ENCODE data around the gene ITPRIPL2.

Gene ITPRIPL2

DNA sequence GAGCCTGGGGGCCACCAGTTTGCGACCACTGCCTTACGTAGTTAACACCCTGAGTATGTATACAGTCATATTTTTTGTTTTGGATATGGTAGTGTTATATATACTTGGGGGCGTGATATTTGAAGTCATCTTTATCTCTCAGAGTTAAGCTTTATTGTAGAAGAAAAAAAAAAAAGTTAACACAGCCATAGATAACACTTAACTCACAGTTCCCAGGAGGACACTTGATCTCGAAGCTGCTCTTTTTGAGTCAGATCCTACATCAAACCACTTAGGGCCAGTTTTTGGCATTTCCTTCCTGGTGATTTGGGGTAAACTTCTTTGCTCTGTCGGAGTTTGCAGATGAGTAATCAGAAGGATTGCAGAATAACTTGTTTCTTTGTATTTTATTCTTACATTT is 5.8 kb downstream of the ITPRIPL2 start:
- H3K27me3 ChIP-seq (ENCODE audit: low read depth) = no peaks in the 10 kb centered on the region
- H3K4me1 ChIP-seq = peaks cover 3% of the 10 kb centered on the region
- DNase-seq (ENCODE audit: low spot score in 2 of 2) = no peak
- no peak overlapping the region for H3K4me3 ChIP-seq
- H3K9me3 ChIP-seq = no peaks in the 10 kb centered on the region
- H3K36me3 ChIP-seq (replicated peaks) = peaks cover 5% of the 10 kb centered on the region; the same call in 1 of the 2 replicates
- in situ Hi-C loops (cut with MboI; ENCODE audit: low sequenced_read_pairs) = no loop called here

DNA sequence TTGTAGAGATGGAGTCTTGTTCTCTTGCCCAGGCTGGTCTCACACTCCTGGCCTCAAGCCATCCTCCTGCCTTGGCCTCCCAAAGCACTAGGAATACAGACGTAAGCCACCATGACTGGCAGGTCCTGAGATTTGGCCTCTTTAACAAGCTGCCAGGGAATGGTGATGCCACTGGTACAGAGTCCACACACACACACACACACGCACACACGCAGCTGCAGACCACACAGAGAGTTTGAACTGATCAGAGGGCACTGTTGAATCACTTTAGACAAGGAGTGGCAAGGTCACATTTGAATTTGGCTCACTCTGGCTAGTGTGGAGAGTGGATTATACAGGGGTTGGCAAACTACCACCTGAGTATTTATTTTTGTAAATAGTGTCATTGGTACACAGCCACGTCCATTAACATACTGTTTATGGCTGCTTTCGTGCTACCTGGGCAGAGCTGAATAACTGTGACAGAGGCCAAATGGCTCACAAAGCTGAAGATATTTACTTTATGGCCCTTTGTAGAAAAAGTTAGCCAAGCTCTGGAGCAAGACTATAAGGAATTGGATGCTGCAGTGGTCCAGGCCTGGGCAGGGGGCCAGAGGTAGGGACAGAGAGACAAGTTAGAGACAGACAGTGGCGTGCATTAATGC is 9.9 kb downstream of the ITPRIPL2 start:
- H3K9me3 ChIP-seq = no peaks in the 10 kb centered on the region
- no peaks in the 10 kb centered on the region for H3K27me3 ChIP-seq (ENCODE audit: low read depth)
- no peaks in the 10 kb centered on the region for H3K36me3 ChIP-seq (replicated peaks)
- DNase-seq (ENCODE audit: low spot score in 2 of 2) = no peak
- no peak overlapping the region for H3K4me3 ChIP-seq
- no peaks in the 10 kb centered on the region for H3K4me1 ChIP-seq
- in situ Hi-C loops (cut with MboI; ENCODE audit: low sequenced_read_pairs) = no loop called here

DNA sequence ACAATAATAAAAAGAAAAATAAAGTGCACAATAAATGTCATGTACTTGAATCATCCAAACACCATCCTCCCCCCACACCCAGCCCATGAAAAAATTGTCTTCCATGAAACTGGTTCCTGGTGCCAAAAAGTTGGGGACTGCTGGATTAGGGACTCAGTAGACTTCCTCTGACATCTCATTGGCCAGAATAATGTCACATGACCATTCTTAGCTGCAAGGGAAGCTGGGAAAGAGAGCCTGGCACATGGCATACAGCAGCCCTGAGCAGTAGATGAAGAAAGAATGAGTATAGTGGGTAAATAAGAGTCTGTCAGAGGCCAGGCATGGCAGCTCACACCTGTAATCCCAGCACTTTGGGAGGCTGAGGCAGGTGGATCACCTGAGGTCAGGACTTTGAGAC is 12.5 kb downstream of the ITPRIPL2 start:
- in situ Hi-C loops (cut with MboI; ENCODE audit: low sequenced_read_pairs) = no loop called here
- H3K36me3 ChIP-seq (replicated peaks) = no peaks in the 10 kb centered on the region
- DNase-seq (ENCODE audit: low spot score in 2 of 2) = no peak
- no peak overlapping the region for H3K4me3 ChIP-seq
- H3K4me1 ChIP-seq = no peaks in the 10 kb centered on the region
- no peaks in the 10 kb centered on the region for H3K27me3 ChIP-seq (ENCODE audit: low read depth)
- no peaks in the 10 kb centered on the region for H3K9me3 ChIP-seq

DNA sequence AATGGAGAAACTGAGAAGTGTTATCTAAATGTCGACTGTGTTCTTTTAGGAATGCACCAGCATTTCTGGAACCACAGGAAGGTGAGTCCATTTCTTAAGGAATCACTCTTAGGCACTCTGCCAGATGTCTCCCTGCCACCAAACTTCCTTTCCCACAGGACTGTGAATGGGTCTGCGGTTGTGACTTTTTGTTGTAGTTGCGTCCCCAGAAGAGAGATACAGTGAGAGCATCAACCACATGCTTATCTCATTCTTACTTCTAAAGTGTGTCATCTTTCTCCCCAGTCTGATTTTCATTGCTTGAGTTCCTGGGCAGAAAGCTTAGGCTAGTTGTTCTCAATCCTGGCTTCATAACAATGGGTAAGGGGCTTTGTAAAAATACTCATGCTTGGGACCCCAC is 13.4 kb downstream of the ITPRIPL2 start:
- no peaks in the 10 kb centered on the region for H3K27me3 ChIP-seq (ENCODE audit: low read depth)
- no peak overlapping the region for H3K4me3 ChIP-seq
- H3K9me3 ChIP-seq = no peaks in the 10 kb centered on the region
- in situ Hi-C loops (cut with MboI; ENCODE audit: low sequenced_read_pairs) = no loop called here
- no peak for DNase-seq (ENCODE audit: low spot score in 2 of 2)
- no peaks in the 10 kb centered on the region for H3K4me1 ChIP-seq
- no peaks in the 10 kb centered on the region for H3K36me3 ChIP-seq (replicated peaks)

DNA sequence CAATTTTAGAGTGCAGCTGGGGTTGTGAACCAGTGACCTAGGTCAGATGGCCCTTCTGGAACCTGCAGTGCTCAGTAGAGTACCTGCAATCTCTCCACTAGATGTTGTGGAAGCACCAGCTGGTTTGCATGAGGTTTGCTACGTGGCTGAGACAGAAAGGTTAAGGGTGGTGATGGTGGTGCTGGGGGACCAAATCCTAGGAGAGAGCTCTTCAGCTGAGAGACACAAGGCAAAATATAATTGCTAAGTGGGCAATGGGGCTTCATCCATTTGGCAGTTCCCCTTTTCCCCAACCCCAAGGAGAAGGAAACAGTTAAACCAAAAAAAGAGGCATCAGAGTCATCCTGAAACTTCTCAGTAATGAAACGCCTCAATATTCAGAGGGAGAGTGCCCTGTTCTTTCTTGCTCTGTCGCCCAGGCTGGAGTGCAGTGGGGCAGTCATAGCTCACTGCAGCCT is 13.9 kb downstream of the ITPRIPL2 start:
- Histone ChIP-seq H3K4me1 (no peaks in the 10 kb centered on the region), H3K36me3 (replicated peaks) (no peaks in the 10 kb centered on the region), H3K4me3 (no peak overlapping the region), H3K27me3 (ENCODE audit: low read depth) (no peaks in the 10 kb centered on the region), H3K9me3 (no peaks in the 10 kb centered on the region)
- in situ Hi-C loops (cut with MboI; ENCODE audit: low sequenced_read_pairs) = no loop called here
- DNase-seq (ENCODE audit: low spot score in 2 of 2) = no peak

DNA sequence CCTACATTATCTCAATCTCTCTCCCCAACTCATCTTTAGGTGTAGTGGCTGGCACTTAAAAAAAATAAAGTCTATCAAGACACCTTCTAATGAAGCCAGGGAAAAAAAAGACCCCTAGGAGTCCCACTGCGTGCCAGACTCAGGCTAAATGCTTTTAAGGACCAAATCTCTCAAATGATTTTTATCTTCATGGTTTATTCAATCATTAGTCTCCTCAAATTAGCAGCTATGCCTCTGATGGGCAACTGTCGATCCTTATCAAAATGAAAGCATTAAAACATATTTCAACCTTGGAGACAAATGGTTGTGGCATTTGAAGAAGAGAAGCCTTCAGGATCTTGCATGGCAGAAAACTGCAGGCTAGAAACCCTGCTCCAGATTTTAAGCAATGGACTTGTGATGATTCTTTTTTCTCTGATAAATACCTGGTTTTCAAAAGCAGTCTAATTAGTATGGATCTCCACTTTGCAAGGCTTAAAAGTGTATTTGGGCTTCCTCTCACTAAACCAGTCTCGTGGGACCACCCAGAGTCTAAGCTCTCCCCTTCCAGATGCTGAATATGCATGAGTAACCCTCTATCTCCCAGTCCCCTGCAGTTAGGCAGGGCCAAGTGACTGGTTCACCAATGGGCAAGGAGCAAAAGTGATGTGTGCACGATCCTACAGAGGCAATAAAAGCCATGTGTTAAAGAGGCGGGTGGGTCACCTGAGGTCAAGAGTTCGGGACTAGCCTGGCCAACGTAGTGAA is 14.9 kb downstream of the ITPRIPL2 start:
- no peaks in the 10 kb centered on the region for H3K9me3 ChIP-seq
- H3K36me3 ChIP-seq (replicated peaks) = no peaks in the 10 kb centered on the region
- H3K4me3 ChIP-seq = no peak overlapping the region
- in situ Hi-C loops (cut with MboI; ENCODE audit: low sequenced_read_pairs) = no loop called here
- no peak for DNase-seq (ENCODE audit: low spot score in 2 of 2)
- H3K4me1 ChIP-seq = no peaks in the 10 kb centered on the region
- H3K27me3 ChIP-seq (ENCODE audit: low read depth) = no peaks in the 10 kb centered on the region

DNA sequence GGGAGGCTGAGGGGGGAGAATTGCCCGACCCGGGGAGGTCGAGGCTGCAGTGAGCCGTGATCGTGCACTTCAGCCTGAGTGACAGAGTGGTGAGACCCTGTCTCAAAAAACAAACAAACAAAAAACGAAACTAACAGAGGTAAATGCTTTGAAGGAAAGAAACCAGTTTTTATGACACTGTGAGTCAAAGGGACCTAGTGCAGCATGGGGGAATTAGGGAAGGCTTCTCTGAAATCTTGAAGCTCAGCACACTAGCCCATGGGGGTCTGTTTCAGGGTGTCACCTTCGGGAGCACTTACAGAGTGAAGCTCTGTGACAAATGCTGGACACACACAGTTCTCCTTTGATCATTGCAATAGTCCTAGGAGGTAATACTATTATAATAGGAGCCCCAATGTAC is 16.6 kb downstream of the ITPRIPL2 start:
- no peaks in the 10 kb centered on the region for H3K4me1 ChIP-seq
- H3K36me3 ChIP-seq (replicated peaks) = no peaks in the 10 kb centered on the region
- no peaks in the 10 kb centered on the region for H3K9me3 ChIP-seq
- no peak for DNase-seq (ENCODE audit: low spot score in 2 of 2)
- in situ Hi-C loops (cut with MboI; ENCODE audit: low sequenced_read_pairs) = no loop called here
- H3K4me3 ChIP-seq = no peak overlapping the region
- H3K27me3 ChIP-seq (ENCODE audit: low read depth) = no peaks in the 10 kb centered on the region

DNA sequence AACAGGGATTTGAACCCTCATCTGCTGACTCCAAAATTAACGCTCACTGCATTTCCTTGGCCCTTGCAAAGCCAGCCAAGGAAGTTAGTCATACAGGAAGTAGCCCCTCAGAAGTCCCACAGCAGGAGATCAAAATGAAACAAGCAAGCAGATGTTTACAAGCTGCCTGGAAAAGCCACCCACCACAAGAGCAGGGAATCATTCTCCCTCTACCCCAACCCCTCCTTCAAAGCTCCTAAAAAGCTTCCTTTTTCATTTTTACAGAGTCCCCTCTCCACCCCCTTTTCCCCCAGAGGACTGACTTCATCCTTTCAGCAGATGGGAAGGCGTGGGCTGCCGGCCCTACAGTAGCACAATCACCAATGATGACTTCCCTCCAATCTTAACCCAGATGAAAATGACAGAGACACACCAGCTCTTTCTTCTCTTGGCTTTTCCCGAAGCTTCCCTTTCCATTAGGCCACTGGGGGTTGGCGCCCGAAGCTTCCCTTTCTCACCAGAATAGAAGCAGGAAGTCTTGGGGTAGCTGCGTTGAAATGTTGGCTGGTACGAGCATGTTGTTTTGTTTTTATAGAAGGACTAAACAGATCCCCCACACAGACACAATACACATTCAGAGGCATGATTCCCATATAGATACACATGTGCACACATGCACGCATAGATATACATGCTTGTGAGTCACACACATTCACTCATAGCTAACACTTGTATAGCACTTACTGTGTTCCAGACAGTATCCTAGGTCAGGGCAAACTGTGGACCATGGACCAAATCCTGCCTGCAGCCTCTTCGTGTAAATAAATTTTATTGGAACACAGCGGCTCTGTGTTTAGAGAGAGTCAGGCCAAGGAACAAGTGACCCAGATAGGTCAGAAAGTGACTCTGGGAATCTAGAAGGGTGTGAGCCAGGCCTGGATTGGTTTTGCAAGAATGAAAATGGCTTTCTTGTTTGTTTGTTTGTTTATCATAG is 17.4 kb downstream of the ITPRIPL2 start:
- no peaks in the 10 kb centered on the region for H3K4me1 ChIP-seq
- DNase-seq (ENCODE audit: low spot score in 2 of 2) = no peak
- in situ Hi-C loops (cut with MboI; ENCODE audit: low sequenced_read_pairs) = no loop called here
- no peaks in the 10 kb centered on the region for H3K36me3 ChIP-seq (replicated peaks)
- no peaks in the 10 kb centered on the region for H3K9me3 ChIP-seq
- no peaks in the 10 kb centered on the region for H3K27me3 ChIP-seq (ENCODE audit: low read depth)
- no peak overlapping the region for H3K4me3 ChIP-seq

DNA sequence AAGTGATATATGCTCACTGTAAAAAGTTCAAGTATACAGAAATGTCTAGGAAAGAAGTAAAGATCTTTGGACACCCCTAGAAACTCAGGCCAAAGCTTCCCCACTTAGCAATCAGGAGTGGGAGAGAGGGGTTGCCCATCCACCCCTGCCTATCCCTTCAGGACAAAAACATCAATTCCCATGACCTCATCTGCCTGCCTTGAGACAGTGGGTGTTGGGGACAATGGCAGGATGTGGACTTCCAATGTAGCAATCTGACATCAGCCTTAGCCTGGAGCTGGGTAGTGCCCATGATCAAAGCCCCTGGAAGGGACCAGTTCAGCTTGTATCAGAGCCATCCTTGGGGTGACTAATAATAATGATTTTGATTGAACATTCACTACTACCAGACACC is 18.1 kb downstream of the ITPRIPL2 start:
- DNase-seq (ENCODE audit: low spot score in 2 of 2) = no peak
- no peaks in the 10 kb centered on the region for H3K36me3 ChIP-seq (replicated peaks)
- no peaks in the 10 kb centered on the region for H3K27me3 ChIP-seq (ENCODE audit: low read depth)
- in situ Hi-C loops (cut with MboI; ENCODE audit: low sequenced_read_pairs) = no loop called here
- H3K4me3 ChIP-seq = no peak overlapping the region
- H3K4me1 ChIP-seq = no peaks in the 10 kb centered on the region
- H3K9me3 ChIP-seq = no peaks in the 10 kb centered on the region

DNA sequence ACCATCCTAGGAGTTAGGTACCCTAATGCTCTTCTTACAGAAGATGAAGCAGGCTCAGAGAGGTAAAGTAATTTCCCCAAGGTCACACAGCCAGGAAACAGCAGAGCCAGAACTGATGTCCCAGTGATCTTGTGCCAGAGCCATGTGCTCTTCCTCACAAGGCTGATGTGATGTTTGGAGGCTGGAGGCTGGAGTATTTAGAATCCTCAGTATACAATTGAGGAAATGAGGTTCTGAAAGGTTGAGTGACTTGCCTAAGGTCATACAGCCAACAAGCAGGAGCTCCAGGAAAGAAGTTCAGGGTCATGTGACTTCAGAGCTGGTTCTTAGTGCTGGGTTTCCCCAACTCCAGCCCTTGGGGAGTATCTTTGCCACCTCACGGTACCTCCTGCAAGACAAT is 18.5 kb downstream of the ITPRIPL2 start:
- no peaks in the 10 kb centered on the region for H3K4me1 ChIP-seq
- no peak for DNase-seq (ENCODE audit: low spot score in 2 of 2)
- in situ Hi-C loops (cut with MboI; ENCODE audit: low sequenced_read_pairs) = no loop called here

DNA sequence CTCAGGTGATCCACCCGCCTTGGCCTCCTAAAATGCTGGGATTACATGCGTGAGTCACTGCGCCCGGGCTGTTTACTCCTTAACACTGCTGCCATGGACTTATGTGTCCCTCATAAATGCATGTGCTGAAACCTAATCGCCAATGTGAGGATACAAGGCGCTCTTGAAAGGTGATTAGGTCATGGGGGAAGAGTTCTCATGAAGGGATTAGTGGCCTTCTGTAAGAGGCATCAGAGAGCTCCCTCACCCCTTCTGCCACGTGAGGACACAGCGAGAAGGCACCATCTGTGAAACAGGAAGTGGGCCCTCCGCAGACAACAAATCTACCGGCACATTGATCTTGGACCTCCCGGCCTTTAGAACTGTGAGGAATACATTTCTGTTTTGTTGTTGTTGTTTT is 19.1 kb downstream of the ITPRIPL2 start:
- Histone ChIP-seq H3K36me3 (replicated peaks) (no peaks in the 10 kb centered on the region), H3K4me1 (no peaks in the 10 kb centered on the region), H3K4me3 (no peak overlapping the region), H3K27me3 (ENCODE audit: low read depth) (no peaks in the 10 kb centered on the region), H3K9me3 (no peaks in the 10 kb centered on the region)
- in situ Hi-C loops (cut with MboI; ENCODE audit: low sequenced_read_pairs) = no loop called here
- DNase-seq (ENCODE audit: low spot score in 2 of 2) = no peak

More for the DNA sequence above, 18.5 kb downstream of the ITPRIPL2 start:
- Histone ChIP-seq H3K9me3 (no peaks in the 10 kb centered on the region), H3K36me3 (replicated peaks) (no peaks in the 10 kb centered on the region), H3K4me3 (no peak overlapping the region), H3K27me3 (ENCODE audit: low read depth) (no peaks in the 10 kb centered on the region)

DNA sequence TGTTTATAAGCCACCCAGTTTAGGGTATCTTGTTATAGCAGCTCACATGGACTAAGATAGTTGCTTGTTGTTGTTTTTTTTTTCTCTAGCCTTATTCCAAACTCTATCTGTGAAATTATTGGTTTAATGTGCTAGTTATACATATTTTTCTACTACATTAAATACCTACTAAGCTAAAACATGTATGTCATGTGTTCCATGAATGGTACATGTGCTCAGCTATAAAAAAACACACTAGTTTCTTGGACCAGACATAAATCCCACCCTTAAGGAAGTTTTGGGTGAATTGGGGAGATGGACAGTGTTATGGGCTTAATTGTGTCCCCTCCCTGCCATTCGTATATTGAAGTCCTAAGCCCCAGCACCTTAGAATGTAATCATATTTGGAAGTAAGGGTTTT is 19.8 kb downstream of the ITPRIPL2 start:
- no peaks in the 10 kb centered on the region for H3K4me1 ChIP-seq
- in situ Hi-C loops (cut with MboI; ENCODE audit: low sequenced_read_pairs) = no loop called here
- no peaks in the 10 kb centered on the region for H3K36me3 ChIP-seq (replicated peaks)

DNA sequence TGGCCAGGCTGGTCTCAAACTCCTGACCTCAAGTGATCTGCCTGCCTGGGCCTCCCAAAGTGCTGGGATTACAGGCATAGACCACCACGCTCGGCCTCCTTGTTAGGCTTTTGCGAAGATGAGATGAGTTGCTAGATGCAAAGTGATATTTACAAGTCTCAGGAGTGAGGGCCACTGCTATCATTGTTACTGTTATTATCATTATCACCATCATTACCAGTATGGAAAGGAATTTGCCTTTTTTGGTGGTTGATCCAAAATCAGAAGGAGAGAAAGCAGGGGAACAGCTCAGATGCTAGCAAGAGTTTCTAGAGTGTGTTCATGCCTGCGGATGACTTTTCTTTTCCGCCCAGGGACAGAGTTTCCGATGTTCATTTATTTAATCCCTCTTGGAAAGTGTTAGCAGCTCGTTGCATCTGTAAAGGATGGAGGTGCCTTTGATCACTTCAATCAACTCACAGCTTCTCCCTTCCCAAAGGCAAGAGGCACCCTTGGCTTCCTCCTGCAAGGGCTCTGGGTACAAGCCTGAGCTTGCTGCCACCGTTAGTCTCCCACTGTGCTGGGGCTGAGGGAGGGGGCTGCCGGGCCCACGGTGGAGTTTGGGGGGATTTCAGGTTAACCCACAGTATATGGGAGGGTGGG is 21.6 kb downstream of the ITPRIPL2 start:
- no peak for DNase-seq (ENCODE audit: low spot score in 2 of 2)
- no peak overlapping the region for H3K4me3 ChIP-seq
- no peaks in the 10 kb centered on the region for H3K9me3 ChIP-seq
- no peaks in the 10 kb centered on the region for H3K36me3 ChIP-seq (replicated peaks)
- H3K4me1 ChIP-seq = no peaks in the 10 kb centered on the region
- no peaks in the 10 kb centered on the region for H3K27me3 ChIP-seq (ENCODE audit: low read depth)
- in situ Hi-C loops (cut with MboI; ENCODE audit: low sequenced_read_pairs) = no loop called here

More for the DNA sequence above, 19.8 kb downstream of the ITPRIPL2 start:
- DNase-seq (ENCODE audit: low spot score in 2 of 2) = no peak
- no peaks in the 10 kb centered on the region for H3K27me3 ChIP-seq (ENCODE audit: low read depth)
- H3K4me3 ChIP-seq = no peak overlapping the region
- H3K9me3 ChIP-seq = no peaks in the 10 kb centered on the region
